ENCODE results near the gene RPL31. TPM values are rescaled to one million over a fixed set of nuclear protein-coding genes. Genes with fewer than 3 reads are reported as not detected.

The RPL31 gene
- polyA plus RNA-seq, 10 donors: 3,258 to 4,486 (median 3,722) TPM

GRCh38 chr2:100968146-100969145 lies 33.6 kb upstream of the RPL31 start:
- DNase-seq: no peak

GRCh38 chr2:100969998-100970397 lies 32.1 kb upstream of the RPL31 start:
- no peak for DNase-seq

DNA sequence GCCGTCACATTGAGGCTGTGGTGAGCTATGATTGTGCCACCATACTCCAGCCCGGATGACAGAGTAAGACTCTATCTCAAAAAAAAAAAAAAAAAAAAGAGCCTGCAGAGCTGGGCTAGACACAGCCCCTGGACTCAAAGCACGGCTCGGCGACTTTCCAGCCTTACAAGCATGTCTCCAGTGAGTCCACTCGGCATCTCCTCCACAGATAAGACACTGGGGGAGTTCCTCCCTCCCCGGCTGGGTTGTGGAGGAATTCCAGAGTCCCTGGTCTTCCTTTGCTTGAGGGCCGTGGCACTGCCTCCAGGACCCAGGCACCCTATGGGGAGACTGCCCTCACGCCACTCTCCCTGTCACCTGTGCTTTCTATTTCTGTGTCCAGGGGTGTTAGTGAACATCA lies 30.9 kb upstream of the RPL31 start:
- DNase-seq: no peak

DNA sequence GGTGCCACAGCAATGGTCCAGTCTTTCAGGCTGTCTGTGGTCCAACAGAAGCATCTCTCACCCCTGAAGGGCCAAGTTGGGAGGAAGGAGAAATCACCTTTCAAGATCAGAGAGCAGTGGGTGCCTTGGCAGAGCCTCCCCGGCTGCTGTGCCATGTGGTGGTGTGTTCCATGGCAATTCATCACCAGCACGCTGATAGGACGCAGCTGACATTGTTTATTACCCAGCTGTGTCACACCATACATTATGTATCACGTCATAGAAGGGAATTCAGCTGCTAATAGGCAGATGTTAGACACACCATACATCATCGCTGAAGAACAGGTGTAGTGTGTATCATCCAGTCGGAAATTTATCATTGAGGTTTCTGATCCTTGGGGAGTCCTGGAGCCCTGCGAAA lies 29.6 kb upstream of the RPL31 start:
- DNase-seq: peak in 1 of 3 donors; percentile 48

DNA sequence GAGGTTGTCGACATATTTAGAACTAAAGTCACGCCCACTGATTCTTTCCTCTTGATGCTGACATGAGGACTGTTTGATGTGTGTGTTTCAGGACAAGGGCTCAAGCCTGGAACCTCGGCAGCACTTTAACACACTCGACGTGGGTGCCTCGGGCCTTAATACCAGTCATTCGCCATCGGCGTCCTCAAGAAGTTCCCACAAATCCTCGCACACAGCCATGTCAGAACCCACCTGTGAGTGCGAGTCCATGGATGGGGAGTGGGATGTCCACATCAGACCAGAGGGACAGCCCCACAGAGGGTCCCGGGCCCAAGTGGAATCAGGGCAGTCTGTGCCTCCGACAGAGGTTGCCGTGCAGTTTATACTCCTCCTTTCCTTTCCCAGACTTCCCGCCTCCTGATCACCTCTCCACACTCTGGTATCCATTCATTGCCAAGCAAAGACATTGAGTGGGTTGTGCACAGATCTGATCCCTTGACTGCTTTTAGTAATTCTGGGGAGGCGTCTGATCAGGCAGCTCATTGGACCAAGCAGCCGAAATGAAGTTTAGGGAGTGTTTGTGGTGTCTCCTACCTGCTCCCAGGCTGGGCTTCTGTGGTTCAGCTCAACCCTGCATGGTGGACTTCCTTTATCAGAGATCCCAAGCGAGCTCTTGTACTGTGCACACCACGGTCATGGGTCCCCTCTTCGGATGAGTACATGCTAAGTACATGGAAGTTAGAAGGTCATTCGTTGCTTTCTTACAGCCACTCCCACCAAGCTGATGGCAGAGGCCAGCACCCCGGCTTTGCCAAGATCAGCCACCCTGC lies 27.2 kb upstream of the RPL31 start:
- no peak for DNase-seq

DNA sequence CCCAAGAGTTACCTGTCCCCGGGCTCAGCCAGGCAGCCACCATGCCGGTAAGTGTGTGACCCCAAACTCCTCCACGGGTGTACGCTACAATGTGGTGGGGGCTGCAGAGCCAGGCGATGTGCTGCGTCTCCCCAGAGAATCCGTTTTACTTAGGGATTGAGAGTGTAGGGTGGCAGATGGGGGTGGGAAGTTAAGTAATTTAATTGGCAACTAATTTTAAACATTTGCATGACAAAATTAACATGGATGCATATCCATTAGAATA lies 26.6 kb upstream of the RPL31 start:
- DNase-seq: no peak

DNA sequence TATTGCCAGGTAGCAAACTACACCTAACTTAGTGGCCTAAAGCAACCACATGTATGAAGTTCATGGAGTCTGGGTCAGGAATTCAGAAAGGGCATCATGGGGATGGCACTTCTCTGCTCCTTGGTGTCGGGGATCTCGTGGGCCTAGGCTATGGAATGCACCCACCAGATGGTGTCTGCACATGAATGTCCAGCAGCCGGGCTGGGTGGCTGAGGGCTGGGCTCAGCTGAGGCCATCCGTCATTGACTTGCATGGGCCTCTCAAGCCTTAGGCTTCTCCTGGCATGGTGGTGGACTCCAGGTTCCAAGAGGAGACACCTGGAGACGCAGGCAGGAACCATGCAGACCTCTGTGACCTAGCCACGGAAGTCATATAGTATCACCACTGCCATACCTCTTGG lies 26.0 kb upstream of the RPL31 start:
- no peak for DNase-seq

DNA sequence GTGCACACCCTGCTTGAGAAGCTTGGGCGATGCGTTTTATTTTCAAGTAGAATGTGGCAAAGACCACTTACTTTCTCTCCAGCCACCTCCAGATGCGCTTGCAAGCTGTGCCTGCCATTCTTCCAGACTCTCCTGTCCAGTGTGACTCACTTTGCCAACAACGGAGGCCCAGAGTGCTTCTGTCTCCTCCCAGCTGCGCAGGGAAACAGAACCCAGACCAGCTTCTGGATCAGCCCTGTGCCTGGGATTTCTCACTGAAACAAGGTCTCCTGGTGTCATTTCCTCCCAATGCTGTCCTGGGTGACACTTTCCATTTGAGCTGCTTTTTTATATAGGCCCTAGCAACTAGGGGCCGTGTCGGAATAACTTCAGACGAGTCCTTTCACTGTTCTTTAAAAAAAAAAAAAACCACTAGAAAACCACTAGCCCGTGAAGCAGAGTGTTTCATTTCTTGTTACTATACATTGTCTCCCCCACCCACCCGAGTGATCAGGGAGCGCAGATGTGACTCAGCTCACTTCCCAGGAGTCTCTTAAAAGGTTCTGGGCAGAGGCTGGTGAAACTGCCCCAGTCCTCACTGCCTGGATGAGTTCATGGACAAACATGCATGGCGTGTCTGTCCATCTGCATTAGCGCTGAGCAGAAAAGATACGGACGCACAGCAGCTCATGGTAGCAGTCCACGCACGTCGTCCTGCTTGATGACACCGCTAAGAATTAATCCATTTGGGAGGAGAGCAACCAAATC lies 25.3 kb upstream of the RPL31 start:
- DNase-seq: no peak

DNA sequence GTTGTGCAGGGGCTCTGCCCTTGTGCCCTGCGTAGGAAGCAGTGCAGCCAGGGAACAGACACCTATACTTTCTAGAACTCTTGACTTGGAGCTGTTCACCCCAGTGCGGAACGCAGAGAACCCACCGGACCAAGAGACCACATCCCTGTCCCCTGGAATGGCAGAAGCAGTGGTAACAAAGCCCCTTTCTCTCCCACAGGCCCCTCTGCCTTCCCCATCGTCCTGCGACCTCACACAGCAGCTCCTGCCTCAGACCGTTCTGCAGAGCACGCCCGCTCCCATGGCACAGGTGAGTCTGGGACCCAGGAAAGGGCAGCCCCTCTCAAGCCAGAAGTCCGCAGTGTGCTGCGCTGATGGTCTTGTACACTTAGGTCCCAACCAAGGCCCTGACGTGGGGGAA lies 24.6 kb upstream of the RPL31 start:
- no peak for DNase-seq

GRCh38 chr2:100978582-100979191 lies 23.4 kb upstream of the RPL31 start:
- peak in 1 of 3 donors; percentile 50 for DNase-seq

DNA sequence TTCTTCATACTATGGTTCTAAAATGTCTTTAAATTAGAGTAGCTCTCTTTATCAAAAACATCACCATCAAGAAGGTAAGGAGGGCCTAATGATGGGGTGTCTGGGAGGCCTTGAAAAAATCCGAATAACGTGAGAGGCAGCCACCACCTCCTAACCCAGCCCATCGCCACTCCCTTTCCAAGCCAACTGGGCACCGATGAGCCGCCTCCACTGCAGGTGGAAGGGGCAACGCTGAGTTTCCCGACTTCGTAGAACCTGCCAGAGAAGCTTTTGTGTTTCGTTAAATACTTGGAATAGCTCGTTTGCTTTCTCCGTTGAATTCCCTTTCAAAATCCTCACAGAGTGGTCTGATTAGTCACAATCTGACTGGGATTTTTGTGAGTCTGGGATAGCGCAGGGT lies 22.0 kb upstream of the RPL31 start:
- DNase-seq: no peak

- no peak for DNase-seq
Observed at GRCh38 chr2:100981011-100981410, 21.1 kb upstream of the RPL31 start.

GRCh38 chr2:100982431-100982861 lies 19.6 kb upstream of the RPL31 start:
- DNase-seq: no peak

- no peak for DNase-seq
Observed at GRCh38 chr2:100983201-100983600, 18.9 kb upstream of the RPL31 start.

DNA sequence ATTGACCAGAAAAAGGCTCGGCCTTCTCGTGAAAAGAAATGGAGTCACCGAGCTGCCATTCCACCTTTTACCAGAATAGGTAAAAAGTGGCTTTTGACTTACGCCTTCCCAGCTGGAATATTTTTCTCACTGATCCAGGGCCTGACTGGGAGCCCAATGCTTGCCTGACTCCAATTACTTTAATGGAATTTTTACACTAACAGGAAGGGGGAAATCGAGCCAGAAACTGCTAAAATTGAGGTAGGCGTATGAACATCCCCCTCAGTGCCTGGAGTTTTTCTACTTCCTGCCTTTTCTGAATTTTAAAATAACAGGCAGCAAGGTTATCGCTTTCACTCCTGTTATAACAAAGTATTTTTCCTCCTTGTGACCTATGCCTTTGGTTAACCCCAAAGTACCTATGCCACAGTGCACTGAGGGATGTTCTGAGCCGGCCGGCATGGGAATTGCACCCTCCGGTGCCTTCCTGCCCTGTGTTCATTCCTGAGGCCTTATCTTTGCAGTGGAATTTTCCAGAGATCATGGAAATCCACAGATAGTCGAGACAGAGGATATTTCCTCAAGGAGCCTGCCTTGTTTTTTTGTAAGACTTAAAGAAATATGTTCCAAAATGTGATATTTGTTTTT lies 18.3 kb upstream of the RPL31 start:
- DNase-seq: no peak

DNA sequence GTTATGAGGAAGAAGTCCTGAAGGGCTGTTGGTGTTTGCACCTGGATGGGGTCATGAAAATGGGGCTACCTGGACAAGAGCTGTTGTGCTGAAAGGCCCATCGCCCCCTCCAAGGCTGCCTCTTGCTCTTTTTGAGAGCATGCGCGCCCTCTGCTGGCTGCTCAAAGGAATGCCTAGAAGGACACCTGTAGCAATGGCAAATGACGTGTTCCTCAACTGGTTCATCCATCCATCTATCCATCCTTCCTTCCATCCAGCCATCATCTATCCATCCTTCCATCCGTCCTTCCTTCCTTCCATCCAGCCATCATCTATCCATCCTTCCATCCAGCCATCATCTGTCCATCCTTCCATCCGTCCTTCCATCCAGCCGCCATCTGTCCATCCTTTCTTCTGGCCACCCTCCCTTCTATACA lies 17.2 kb upstream of the RPL31 start:
- peak; percentile 57 to 82 (median 80) for DNase-seq

GRCh38 chr2:100986157-100986556 lies 15.9 kb upstream of the RPL31 start:
- no peak for DNase-seq

DNA sequence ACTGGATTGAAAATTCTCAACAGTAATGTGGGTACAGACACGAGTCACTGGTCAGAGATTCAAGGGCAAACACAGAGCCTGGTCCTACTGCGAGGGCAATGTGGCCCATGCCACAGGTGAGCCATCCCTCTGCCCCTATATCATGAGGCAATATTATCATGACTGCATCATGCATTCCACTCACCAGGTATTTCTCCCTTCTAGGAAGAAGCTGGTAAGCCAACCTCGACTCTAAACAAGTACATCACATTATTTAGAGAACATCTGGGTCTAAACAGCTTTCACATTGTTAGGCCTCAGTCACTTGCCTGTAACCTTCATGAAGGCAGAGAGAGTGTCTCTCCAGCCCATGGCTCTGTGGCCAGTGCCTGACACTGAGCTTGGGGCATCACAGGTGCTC lies 14.6 kb upstream of the RPL31 start:
- DNase-seq: no peak

GRCh38 chr2:100987974-100988373 lies 14.1 kb upstream of the RPL31 start:
- DNase-seq: no peak

- no peak for DNase-seq
Observed at GRCh38 chr2:100988630-100989417, 13.3 kb upstream of the RPL31 start.

Measured in muscle of back (tissue), 11 donors.